Measurements from ENCODE around the gene ZNF438.

- TF ChIP-seq, protein P1, sequence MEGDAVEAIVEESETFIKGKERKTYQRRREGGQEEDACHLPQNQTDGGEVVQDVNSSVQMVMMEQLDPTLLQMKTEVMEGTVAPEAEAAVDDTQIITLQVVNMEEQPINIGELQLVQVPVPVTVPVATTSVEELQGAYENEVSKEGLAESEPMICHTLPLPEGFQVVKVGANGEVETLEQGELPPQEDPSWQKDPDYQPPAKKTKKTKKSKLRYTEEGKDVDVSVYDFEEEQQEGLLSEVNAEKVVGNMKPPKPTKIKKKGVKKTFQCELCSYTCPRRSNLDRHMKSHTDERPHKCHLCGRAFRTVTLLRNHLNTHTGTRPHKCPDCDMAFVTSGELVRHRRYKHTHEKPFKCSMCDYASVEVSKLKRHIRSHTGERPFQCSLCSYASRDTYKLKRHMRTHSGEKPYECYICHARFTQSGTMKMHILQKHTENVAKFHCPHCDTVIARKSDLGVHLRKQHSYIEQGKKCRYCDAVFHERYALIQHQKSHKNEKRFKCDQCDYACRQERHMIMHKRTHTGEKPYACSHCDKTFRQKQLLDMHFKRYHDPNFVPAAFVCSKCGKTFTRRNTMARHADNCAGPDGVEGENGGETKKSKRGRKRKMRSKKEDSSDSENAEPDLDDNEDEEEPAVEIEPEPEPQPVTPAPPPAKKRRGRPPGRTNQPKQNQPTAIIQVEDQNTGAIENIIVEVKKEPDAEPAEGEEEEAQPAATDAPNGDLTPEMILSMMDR (conservative IDR thresholded peaks at IDR 0.05): no peak
- TF ChIP-seq ZFX (IDR thresholded peaks at IDR 0.05): no peak
These were observed 60.8 kb downstream of the ZNF438 start for GRCh38 chr10:30970760-30971460.
